ENCODE results near the gene KCNJ10.
A peak's percentile ranks its signal among the peaks of the same experiment; 100 is the strongest.

The KCNJ10 gene

GRCh38 chr1:160083968-160084770 is 14.2 kb upstream of the KCNJ10 start:
- ATAC-seq = peak; percentile 74 to 88

- no peak for ATAC-seq
Measured at GRCh38 chr1:160082926-160083325, 13.0 kb upstream of the KCNJ10 start.

- ATAC-seq = no peak
Measured at GRCh38 chr1:160082487-160082886, 12.5 kb upstream of the KCNJ10 start.

- ATAC-seq = no peak
Measured at GRCh38 chr1:160081261-160081936, 11.4 kb upstream of the KCNJ10 start, which contains the start of gene KCNJ9. KCNJ9 (plus strand) TSS chr1:160081538; CDS start chr1:160084031, 2,493 bp downstream.

- ATAC-seq = no peak
Measured at GRCh38 chr1:160080381-160081100, 10.6 kb upstream of the KCNJ10 start.

GRCh38 chr1:160079448-160079847 is 9.5 kb upstream of the KCNJ10 start:
- ATAC-seq = no peak

GRCh38 chr1:160078512-160079195 is 8.7 kb upstream of the KCNJ10 start:
- peak; percentile 60 to 70 for ATAC-seq

GRCh38 chr1:160077486-160077885 is 7.5 kb upstream of the KCNJ10 start:
- no peak for ATAC-seq

GRCh38 chr1:160076295-160076694 is 6.3 kb upstream of the KCNJ10 start:
- ATAC-seq = no peak

- ATAC-seq = no peak
Measured at GRCh38 chr1:160075836-160076235, 5.9 kb upstream of the KCNJ10 start.

- ATAC-seq = no peak
Measured at GRCh38 chr1:160074865-160075264, 4.9 kb upstream of the KCNJ10 start.

GRCh38 chr1:160071289-160071688 is 1.3 kb upstream of the KCNJ10 start:
- ATAC-seq = no peak

- ATAC-seq = peak; percentile 82 to 83
Measured at GRCh38 chr1:160070243-160071163, 543 bp upstream of the KCNJ10 start.

- ATAC-seq = no peak
Measured at GRCh38 chr1:160068225-160068624, 1.7 kb downstream of the KCNJ10 start.

- ATAC-seq = no peak
Measured at GRCh38 chr1:160066829-160067745, 2.9 kb downstream of the KCNJ10 start.

GRCh38 chr1:160064746-160065145 is 5.2 kb downstream of the KCNJ10 start:
- no peak for ATAC-seq

- no peak for ATAC-seq
Measured at GRCh38 chr1:160064164-160064563, 5.8 kb downstream of the KCNJ10 start.

- no peak for ATAC-seq
Measured at GRCh38 chr1:160063176-160063575, 6.8 kb downstream of the KCNJ10 start.

GRCh38 chr1:160062230-160062532 is 7.8 kb downstream of the KCNJ10 start:
- no peak for ATAC-seq

GRCh38 chr1:160061369-160062229 is 8.4 kb downstream of the KCNJ10 start:
- ATAC-seq = no peak

All from activated CD4-positive, CD25-positive, alpha-beta regulatory T cell treated with anti-CD3 and anti-CD28 coated beads, Interleukin-2, amount 50 U/mL, for 24 hours (primary cell).